Stimulated activated CD8-positive, alpha-beta memory T cell treated with anti-CD3 and anti-CD28 coated beads, Interleukin-12 subunit alpha, Interleukin-12 subunit beta, amount 100 ng/mL, for 24 hours (primary cell): ENCODE results near the gene AOAH.
A peak's percentile ranks its signal among the peaks of the same experiment; 100 is the strongest.

Source experiments
- DNase-seq: peaks from one replicate; pipeline ENCODE4 v3.0.0-alpha.2; 2020; ENCODE audit errors: extremely low read depth

AOAH gene, protein sequence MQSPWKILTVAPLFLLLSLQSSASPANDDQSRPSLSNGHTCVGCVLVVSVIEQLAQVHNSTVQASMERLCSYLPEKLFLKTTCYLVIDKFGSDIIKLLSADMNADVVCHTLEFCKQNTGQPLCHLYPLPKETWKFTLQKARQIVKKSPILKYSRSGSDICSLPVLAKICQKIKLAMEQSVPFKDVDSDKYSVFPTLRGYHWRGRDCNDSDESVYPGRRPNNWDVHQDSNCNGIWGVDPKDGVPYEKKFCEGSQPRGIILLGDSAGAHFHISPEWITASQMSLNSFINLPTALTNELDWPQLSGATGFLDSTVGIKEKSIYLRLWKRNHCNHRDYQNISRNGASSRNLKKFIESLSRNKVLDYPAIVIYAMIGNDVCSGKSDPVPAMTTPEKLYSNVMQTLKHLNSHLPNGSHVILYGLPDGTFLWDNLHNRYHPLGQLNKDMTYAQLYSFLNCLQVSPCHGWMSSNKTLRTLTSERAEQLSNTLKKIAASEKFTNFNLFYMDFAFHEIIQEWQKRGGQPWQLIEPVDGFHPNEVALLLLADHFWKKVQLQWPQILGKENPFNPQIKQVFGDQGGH

DNA sequence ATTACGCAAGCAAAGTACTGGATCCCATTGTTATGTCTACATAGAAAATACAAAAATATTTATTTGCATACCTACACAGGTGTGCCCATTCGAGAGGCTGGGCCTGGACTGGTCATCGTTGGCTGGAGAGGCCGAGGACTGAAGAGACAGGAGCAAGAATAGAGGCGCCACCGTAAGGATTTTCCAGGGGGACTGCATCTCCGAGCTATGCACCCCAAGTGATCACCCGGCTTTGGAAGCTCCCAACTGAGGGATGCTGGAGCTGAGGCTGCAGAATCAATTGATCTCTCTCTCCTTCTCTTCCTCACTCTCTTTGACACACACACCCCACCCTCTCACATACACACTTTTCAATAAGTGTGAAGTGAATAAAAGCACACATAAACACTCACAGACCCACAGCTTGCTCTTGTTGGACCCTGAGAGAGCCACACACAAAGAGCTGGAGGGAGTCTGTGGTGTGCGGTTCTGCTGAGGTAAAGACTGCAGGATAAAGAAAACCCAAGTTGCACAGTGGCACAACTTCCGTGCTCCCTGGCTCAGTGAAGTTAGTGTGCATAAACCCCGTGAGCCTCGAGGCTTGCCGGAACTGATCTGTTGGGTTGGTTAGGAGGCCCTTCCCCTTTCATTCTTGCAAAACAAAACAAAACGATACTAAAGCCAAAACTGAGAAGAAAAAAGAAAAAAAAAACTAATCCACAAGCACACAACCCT, at the start of gene AOAH:
Gene AOAH (minus strand): TSS at position 544 of the 714 bp plus-strand sequence. CDS start 346 bp downstream, at position 198.
- peak; percentile 49 for DNase-seq

DNA sequence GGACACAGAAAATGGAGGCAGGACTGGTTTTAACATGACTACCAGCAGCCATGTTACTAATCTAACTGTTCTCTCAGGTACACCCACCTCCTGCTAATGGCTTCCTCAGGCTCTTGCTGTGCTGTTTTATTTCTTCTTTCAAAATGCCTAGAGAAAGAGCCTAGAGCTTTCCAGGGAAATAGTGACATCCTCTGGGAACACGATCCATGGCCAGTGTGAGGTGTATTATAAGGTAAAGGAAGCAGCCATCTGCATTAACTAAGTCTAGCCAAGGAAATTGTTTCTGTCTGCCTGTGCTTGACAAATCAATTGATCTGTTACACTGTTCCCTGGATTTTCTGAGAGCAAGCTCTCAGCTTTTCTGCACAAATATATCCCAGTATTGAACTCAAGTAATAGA, 42.2 kb upstream of the AOAH start:
- DNase-seq, result no peak

DNA sequence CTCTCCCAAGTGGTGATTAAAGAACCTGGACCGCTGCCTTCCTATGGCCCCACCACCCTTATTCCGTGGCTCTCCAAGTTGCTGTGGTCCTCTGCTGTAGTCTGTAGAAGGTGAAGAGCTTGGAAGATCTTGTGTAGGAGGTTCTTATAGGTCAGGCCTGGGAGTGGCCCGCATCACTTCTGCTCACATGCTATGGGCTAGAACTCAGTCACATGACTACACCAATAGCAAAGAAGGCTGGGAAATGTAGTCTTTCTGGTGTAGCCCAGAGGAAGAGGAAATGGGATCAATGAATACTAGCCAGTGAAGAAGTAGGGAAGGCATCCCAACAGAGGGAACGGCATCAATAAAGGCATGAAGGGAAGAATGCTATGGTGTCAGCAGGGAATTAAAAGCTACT, 41.3 kb upstream of the AOAH start:
- no peak for DNase-seq

DNA sequence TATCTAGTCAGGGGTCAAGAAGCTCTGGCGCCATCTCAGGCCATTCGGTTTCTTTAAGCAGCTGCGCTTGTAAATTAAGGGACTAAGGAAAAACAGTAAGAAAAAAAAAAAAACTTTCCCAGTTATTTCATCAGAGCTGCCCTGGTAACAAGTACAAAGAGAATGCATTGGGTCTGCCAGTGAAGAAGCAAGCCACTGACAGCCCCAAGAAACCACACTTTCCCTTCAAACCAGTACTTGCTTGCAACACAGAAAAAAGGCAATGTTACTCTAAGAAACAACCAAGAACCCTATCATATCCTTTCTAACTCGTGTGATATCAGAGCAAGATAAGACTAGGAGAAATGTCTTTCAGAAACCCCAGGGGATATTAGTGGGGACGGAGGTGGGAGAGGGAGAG, 40.6 kb upstream of the AOAH start:
- DNase-seq, result no peak

DNA sequence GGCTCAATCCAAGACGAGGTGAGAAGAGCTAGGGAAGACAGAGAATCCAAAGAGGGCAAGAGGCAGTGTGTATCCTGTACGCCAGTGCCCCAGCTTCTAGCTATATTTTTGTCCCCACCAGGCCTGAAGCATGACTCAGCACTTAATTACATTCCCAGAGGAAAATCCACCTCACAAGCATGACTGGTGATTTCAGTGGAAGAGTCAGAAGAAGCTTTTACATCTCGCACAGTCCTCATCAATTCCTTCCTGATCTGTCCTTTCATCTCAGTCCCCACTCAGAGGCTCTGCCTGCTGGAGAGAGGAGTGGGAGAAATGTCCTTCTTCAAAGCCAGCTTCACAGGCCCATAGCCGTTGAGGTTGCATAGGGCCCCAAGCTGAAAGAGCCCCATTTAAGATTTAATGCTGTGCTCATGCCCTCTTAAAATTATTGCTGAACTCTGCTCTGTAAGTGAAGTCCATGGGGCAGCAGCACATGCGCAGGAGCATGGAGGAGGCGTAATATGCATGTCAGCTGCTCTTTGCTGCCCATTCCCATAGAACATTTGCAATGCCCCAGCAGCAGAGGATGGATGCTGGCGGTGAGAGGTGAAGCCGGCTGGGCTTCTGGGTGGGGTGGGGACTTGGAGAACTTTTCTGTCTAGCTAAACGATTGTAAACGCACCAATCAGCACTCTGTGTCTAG, 39.0 kb upstream of the AOAH start:
- no peak for DNase-seq

DNA sequence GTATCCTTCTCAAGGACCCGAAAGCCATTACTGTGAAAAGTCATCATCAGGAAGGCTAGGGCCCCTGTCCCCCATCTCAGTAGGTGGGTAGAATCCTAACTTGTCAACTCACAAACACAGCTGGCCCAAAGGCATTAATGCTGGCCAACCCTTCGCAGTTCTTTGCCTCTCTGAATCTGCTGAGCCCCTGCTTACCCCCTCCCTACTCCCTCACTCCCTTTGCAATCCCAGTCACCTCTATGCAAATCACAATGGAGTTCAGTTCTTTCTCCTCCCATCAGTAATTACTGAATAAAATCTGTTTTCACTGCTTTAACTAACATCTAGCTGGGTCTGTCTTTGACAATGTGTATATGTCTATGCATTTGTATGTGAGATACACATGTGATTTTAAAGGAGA, 38.1 kb upstream of the AOAH start:
- DNase-seq, result no peak

DNA sequence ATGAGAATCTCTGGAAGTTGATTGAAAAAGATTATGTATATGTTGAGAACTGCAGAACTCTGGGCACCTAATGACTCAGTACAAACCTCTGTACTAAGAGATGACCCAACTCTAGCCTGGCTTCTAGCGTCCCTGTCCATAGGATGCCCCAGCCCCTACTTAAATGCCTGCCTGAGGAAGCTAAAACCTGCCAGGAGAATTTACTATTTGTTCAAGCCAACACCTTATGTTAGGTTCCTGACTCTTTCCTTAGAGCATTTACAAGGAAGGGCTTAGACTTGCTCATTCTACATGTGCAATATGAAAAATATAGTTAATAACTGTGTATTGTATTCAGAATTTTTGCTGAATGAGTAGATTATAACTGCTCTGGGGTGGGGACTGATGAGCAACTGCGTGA, 37.5 kb upstream of the AOAH start:
- no peak for DNase-seq

DNA sequence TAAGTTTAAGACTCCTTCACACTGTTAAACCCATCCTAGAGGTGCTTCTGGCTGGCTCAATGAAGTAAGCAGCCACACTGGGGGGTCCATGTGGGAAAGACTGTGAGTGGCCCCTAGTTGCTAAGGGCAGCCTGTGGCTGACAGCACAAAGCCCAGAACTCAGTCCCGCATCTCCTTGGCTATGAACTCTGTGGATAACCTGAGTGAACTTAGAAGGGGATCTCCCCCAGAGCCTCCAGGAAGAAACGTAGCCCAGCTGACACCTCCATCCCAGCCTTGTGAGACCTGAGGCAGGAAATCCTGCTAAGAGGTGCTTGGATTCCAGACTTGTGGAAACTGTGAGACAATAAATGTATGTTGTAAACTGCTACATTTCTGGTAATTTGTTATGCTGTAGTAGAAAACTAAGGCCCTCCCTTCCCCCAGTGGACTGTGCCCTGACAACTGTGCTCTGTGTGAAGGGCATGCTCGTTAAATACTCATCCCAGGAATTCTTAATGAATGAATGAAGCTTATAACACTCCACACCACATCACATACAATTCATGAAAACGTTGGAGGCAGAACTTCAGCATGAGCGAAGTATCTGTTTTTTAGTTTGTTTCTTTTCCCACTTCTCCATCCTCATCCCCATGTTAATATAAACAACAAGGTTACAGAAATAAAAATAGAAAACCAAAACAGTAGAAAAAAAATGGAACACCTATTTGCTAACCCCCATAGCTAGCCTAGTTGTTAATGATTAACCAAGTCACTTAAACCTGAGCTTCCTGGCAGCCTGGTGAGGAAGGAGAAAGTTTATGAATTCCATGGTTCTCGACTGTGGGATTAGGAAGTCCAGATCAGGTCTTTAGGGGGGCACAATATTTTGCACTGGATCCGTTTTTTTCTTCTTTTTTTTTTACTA, 36.8 kb upstream of the AOAH start:
- DNase-seq, result no peak

DNA sequence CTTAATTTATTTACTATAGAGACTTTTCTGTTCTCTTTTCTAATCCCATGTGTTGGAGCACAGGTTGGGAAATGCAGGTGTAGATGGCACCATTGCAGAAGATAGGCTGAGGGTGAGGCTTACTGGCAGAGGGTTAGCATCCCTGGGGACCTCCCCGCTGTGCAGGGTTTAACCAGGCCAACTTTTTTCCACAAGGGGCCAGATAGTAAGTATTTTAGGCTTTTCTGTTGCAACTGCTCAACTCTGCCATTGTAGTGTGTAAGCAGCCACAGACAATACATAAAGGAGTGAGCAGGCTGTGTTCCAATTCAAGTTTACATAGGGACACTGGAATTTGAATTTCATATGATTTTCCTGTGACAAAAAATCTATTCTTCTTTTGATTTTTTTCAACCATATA, 34.6 kb upstream of the AOAH start:
- DNase-seq, result no peak

DNA sequence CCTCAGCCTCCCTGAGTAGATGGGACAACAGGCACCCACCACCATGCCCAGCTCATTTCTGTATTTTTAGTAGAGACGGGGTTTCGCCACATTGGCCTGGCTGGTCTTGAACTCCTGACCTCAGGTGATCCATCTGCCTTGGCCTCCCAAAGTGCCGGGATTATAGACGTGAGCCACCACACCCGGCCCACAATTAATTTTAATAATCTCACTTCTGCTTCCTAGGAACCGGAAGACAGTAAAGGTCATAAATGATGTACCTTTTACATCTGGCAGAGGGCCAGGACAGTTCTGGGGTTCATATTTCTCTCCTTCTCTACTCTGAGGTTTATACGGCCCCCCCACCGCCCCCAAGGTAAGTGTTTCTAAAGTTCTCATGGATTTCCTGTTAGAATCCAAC, 31.2 kb upstream of the AOAH start:
- DNase-seq, result no peak

DNA sequence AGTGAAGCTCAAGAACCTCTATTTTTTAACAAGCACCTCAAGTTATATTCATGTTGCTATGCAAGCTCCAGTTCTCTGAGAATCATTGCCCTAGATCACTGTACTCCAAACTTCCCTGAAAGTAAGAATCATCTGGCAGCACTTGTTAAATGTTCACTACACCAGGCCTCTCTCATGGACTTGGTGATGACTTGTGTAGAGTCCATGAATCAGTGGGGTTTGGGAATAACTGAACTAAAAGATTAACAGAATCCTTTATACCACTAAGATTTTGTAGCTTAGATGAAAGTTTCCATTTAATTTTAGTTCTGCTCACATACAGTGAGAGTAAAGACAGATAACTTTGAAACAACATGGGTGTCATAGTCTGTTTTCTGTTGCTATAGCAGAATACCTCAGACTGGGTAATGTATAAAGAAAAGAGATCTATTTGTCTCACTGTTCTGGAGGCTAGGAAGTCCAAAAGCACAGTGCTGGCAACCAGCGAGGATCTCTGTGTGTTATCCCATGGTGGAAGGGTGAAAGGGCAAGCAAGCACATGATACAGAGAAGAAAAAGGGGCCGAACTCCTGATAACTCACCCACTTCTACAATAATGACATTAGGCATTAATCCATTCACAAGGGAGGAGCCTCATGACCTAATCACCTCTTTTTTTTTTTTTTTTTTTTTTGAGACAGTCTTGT, 27.9 kb upstream of the AOAH start:
- DNase-seq, result no peak

DNA sequence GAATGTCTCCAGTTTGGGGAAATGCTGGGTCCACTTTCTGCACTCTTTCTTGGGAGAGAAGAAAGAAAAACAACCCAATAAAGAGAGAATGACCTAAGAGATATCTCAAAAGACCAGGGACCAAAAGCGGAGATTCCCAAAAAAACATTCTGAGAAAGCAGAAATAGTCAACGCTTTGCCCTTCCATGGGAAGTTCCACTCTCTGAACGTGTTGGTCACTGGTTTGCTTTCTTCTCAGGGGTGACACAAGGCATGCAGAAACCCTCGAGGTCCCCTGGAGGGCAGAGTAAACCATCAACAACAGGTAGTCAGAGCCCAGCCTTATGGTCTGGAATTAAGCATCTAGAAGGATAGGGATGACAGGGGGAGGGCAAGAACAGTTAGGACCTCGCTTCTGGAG, 26.2 kb upstream of the AOAH start:
- DNase-seq, result no peak

DNA sequence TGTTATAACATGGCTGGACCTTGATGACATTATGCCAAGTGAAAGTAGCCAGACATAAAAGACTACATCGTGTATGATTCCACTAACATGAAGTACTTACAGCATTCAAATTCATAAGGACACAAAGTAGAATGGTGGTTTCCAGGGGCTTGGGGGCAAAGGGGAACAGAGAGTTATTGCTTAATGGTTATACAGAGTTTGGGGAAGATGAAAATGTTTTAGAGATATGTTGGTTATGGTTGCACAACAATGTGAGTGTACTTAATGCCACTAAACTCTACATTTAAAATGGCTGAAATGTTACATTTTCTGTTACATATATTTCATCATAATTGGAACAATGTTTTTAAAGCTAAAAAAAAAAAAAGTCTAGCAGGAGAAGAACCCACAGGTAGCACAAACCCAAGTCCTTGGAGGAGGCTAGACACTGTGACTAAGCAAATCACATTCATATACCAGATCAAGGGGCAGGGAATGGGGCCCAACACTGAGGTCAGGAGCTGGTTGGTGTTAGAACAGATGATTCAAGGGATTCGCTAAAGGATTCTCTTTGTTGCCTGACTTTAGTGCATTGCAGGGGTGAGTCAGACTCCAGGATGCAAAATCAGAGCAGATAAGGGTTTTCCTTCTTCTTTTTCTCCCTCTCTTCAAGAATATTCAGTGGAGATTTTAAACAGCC, 25.1 kb upstream of the AOAH start:
- no peak for DNase-seq

DNA sequence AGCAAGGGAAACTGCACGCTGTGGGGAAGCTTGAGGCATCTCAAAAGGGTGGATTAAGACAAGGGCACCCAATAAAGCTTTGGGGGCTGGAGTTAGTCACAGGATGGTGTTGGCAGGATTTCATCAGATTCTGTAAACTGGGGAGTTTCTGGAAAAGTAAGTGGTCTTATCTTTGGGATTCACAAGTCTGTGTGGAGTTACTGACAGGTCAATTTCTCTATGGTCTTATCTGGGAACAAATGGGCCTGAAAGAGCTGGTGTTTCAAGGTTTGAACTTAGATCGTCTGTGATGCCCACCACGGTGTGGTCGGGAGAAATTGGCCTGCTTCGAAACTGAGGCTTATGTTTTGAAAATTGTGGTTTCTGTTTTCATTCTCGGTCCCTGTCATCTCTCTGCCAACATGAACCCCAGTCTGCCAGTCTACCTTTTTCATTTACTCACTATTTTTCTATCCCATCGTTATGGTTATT, 23.8 kb upstream of the AOAH start:
- DNase-seq, result no peak

DNA sequence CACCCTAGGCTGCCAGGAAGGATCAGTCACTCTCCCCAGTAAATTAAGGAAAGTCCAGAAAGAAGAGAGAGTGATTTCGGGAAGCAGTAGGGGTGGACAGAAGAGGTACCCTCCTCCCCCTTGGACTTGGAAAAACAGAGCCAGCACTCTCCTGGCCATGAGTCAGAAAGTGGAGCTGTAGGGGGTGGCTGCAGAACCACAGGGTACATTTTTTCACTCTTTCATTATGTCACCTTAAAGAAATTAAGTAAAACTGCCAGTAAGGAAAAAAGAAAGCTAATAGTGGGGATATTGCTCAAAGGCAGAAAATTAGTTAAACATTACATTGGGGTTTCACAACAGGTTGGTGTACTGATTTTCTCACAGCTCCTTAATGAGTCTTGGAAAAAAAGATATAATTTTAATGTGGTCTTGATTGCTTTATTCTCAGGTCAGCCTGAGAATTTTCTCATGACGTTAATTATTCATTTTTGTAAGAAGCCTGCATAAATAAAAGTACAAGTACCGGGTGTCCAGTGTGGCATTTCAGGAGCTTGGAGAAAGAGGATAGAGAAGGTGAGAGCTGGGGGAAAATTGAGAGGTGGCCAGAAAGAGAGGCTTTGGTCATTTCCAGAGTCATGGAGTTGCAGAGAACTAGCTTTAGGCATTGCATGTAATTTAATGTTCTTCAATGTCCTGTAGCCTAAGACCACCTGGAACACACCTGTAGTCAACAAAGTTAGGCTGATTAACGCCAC, 23.2 kb upstream of the AOAH start:
- no peak for DNase-seq

DNA sequence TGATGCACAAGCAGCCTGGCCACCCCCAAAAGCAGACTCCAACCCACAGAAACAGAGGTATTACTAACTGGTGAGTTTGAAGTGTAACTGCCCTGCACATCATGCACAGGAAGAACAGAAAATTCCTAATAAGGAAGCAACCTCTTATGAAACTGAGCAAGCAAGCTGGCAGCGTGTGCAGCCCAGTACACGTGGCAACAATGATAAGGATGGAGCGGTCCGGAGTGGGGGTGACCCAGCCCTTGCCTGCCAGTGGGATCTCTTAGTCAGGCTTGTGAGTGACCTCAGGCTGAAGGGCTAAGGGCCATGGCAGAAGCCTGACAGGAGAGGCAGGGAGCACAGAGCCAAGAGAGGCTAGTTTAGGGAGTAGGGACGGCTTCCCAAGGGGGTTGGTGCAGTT, 22.1 kb upstream of the AOAH start:
- DNase-seq, result no peak

DNA sequence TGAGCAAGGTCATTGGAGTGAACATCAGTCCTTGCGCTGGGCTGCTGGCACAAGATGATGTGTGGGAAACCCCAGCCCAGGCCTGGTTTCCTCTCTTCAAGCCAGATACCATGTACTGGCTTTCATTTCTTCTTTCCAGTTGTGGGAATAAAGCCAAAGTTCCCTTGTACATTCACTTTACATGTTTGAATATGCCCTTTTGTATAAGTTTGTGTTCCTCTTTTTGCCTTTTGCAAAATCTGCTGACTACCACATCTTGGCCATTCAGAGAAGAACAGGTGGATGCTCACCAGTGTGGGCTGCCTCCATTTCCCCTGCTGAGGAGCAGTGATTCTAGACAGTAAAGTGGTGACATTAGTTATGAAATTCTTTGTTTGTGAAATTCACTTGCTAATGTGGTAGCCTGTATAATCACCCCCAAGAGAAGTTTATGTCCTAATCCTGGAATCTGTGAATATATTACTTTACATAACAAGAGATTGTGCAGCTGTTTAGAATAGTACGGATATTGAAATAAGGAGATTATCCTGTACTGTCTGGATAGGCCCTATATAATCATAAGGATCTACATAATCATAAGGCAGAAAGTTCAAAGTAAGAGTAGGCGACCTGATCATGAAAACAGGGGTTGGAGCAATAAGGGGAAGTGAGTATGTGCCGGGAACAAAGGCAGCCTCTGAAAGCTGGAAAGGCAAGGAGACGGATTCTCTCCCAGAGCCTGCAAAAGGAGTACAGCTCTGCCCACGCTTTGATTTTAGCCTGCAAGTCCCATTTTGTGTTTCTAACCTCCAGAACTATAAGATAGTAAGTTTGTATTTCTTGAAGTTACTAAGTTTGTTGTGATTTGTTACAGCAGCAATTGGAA, 18.8 kb upstream of the AOAH start:
- DNase-seq, result no peak

DNA sequence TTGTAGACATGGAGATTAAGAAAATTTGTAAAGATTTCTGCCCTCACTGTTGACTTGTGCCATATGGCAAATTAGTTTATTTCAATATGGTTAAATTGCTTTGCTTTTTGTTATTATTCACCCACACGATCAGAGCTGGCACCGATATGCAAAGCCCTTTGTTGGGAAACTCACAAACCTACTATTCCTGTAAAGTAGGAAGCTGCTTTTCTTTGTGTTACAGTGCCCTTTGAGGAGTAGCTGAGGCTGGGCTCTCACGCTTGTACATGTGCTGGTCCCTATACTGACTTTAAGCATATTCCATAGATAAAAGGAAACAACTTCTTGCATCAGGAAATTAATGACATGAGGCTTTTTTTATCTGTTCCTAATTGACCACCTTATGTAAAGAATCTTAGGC, 17.6 kb upstream of the AOAH start:
- DNase-seq, result no peak
